Osteoblast (primary cell): ENCODE results near the gene RIN3. TPM values are rescaled to one million over a fixed set of nuclear protein-coding genes. Genes with fewer than 3 reads are reported as not detected.

Source experiments
- DNase-seq: peaks from one replicate; pipeline ENCODE4 v3.0.0; 2011; ENCODE audit warnings: low spot score, mixed read lengths; ENCODE audit not compliant: insufficient read length; ENCODE audit errors: missing footprints
- H2AFZ ChIP-seq: 2 replicates; pipeline ENCODE4 v1.6.0; 2011; ENCODE audit warnings: mild to moderate bottlenecking, low read length
- H3K27ac ChIP-seq: 2 replicates; pipeline ENCODE4 v1.5.1; 2011; ENCODE audit warnings: mild to moderate bottlenecking, low read depth, low read length, moderate library complexity
- H3K27me3 ChIP-seq: 2 replicates; pipeline ENCODE4 v1.6.0; 2012; ENCODE audit warnings: mild to moderate bottlenecking, control low read depth, inconsistent platforms, low read length, moderate library complexity; ENCODE audit not compliant: insufficient read depth
- H3K36me3 ChIP-seq: 2 replicates; pipeline ENCODE4 v1.5.1; 2011; ENCODE audit warnings: mild to moderate bottlenecking, low read length, control low read depth, moderate library complexity; ENCODE audit not compliant: insufficient read depth
- H3K4me1 ChIP-seq: 2 replicates; pipeline ENCODE4 v1.5.1; 2011; ENCODE audit warnings: mild to moderate bottlenecking, low read length, control low read depth, moderate library complexity; ENCODE audit not compliant: insufficient read depth
- H3K4me2 ChIP-seq: 2 replicates; pipeline ENCODE4 v1.6.0; 2011; ENCODE audit warnings: mild to moderate bottlenecking, low read length; ENCODE audit not compliant: insufficient read depth
- H3K4me3 ChIP-seq: fragments of 200-600 bp; sonication (generic); 3 replicates; pipeline ENCODE4 v1.5.1; 2012; ENCODE audit warnings: mild to moderate bottlenecking, low read length, inconsistent platforms; ENCODE audit not compliant: insufficient read depth
- H3K79me2 ChIP-seq: 2 replicates; pipeline ENCODE4 v1.6.0; 2012; ENCODE audit warnings: mild to moderate bottlenecking, low read length, control low read depth, inconsistent platforms; ENCODE audit not compliant: insufficient read depth
- H3K9me3 ChIP-seq: 2 replicates; pipeline ENCODE4 v1.5.1; 2011; ENCODE audit warnings: low read depth, low read length, control low read depth
- H4K20me1 ChIP-seq: 2 replicates; pipeline ENCODE4 v1.6.0; 2012; ENCODE audit warnings: mild to moderate bottlenecking, low read length, control low read depth; ENCODE audit not compliant: insufficient read depth
- CTCF ChIP-seq: IDR thresholded peaks from 2 replicates; pipeline ENCODE4 v1.5.1; 2011; ENCODE audit warnings: mild to moderate bottlenecking, low read depth, low read length, moderate library complexity; ENCODE audit errors: extremely low read depth
- total RNA-seq: library from RNA; depleted of rRNA; stranded (reverse); fragments of >200 nt; gene quantifications from 2 replicates; pipeline ENCODE4 v1.2.3, GENCODE V29; 2012

The RIN3 gene
- total RNA-seq, 1 donor, result 7.6 TPM

- no peak overlapping the region for H2AFZ ChIP-seq
- no peak overlapping the region for H3K4me2 ChIP-seq
- no peak for TF ChIP-seq CTCF
- no peaks in the 10 kb centered on the region for H4K20me1 ChIP-seq
- H3K9me3 ChIP-seq, result no peaks in the 10 kb centered on the region
- no peaks in the 10 kb centered on the region for H3K27me3 ChIP-seq
- no peak overlapping the region for H3K27ac ChIP-seq
- H3K79me2 ChIP-seq, result no peaks in the 10 kb centered on the region
- H3K36me3 ChIP-seq, result peaks cover 9% of the 10 kb centered on the region
- no peak overlapping the region for H3K4me3 ChIP-seq
- no peak for DNase-seq
- peaks cover 5% of the 10 kb centered on the region for H3K4me1 ChIP-seq
These were observed 190.6 kb downstream of the RIN3 start for GRCh38 chr14:92704036-92704804.

GRCh38 chr14:92704821-92705220 is 191.2 kb downstream of the RIN3 start:
- peaks cover 9% of the 10 kb centered on the region for H3K36me3 ChIP-seq
- no peak for TF ChIP-seq CTCF
- H3K4me3 ChIP-seq, result no peak overlapping the region
- no peak overlapping the region for H2AFZ ChIP-seq
- DNase-seq, result no peak
- H3K27me3 ChIP-seq, result no peaks in the 10 kb centered on the region
- H3K9me3 ChIP-seq, result no peaks in the 10 kb centered on the region
- H3K27ac ChIP-seq, result no peak overlapping the region
- H3K4me2 ChIP-seq, result no peak overlapping the region
- no peaks in the 10 kb centered on the region for H3K79me2 ChIP-seq
- H3K4me1 ChIP-seq, result peaks cover 9% of the 10 kb centered on the region
- H4K20me1 ChIP-seq, result no peaks in the 10 kb centered on the region

- H4K20me1 ChIP-seq, result no peaks in the 10 kb centered on the region
- H3K9me3 ChIP-seq, result no peaks in the 10 kb centered on the region
- H3K79me2 ChIP-seq, result no peaks in the 10 kb centered on the region
- no peak overlapping the region for H3K27ac ChIP-seq
- no peak for TF ChIP-seq CTCF
- no peaks in the 10 kb centered on the region for H3K27me3 ChIP-seq
- peaks cover 9% of the 10 kb centered on the region for H3K4me1 ChIP-seq
- H3K4me2 ChIP-seq, result no peak overlapping the region
- H3K36me3 ChIP-seq, result peaks cover 9% of the 10 kb centered on the region
- DNase-seq, result no peak
- no peak overlapping the region for H2AFZ ChIP-seq
- no peak overlapping the region for H3K4me3 ChIP-seq
These were observed 192.8 kb downstream of the RIN3 start for GRCh38 chr14:92706386-92706785.

- H2AFZ ChIP-seq, result no peak overlapping the region
- peaks cover 13% of the 10 kb centered on the region for H3K36me3 ChIP-seq
- TF ChIP-seq CTCF, result no peak
- H3K27ac ChIP-seq, result no peak overlapping the region
- no peak overlapping the region for H3K4me2 ChIP-seq
- H3K79me2 ChIP-seq, result no peaks in the 10 kb centered on the region
- H3K27me3 ChIP-seq, result no peaks in the 10 kb centered on the region
- no peak overlapping the region for H3K4me3 ChIP-seq
- no peaks in the 10 kb centered on the region for H3K9me3 ChIP-seq
- H3K4me1 ChIP-seq, result peaks cover 9% of the 10 kb centered on the region
- no peak for DNase-seq
- no peaks in the 10 kb centered on the region for H4K20me1 ChIP-seq
These were observed 195.9 kb downstream of the RIN3 start for GRCh38 chr14:92709340-92710000.
